Measurements from ENCODE around the gene SERPINB6.

SERPINB6 gene

GRCh38 chr6:2989332-2990247, 18.2 kb upstream of the SERPINB6 start:
- H3K27ac ChIP-seq, result peak overlapping the region; percentile 94
- TF ChIP-seq ZFX (IDR thresholded peaks at IDR 0.05), result no peak
- peak; percentile 57 for TF ChIP-seq CTCF (conservative IDR thresholded peaks at IDR 0.05)

GRCh38 chr6:2988426-2989331, 17.3 kb upstream of the SERPINB6 start:
- TF ChIP-seq CTCF (conservative IDR thresholded peaks at IDR 0.05) (peak; percentile 96), ZFX (IDR thresholded peaks at IDR 0.05) (no peak)

GRCh38 chr6:2988094-2988425, 16.7 kb upstream of the SERPINB6 start:
- TF ChIP-seq CTCF (conservative IDR thresholded peaks at IDR 0.05) (no peak), ZFX (IDR thresholded peaks at IDR 0.05) (no peak)
- peak overlapping the region; percentile 94 for H3K27ac ChIP-seq

More at GRCh38 chr6:2988426-2989331, 17.3 kb upstream of the SERPINB6 start:
- H3K27ac ChIP-seq, result peak overlapping the region; percentile 94

GRCh38 chr6:2986722-2987221, 15.4 kb upstream of the SERPINB6 start:
- peak overlapping the region; percentile 94 for H3K27ac ChIP-seq
- TF ChIP-seq CTCF (conservative IDR thresholded peaks at IDR 0.05), result no peak
- no peak for TF ChIP-seq ZFX (IDR thresholded peaks at IDR 0.05)

GRCh38 chr6:2984738-2985406, 13.5 kb upstream of the SERPINB6 start:
- TF ChIP-seq CTCF (conservative IDR thresholded peaks at IDR 0.05) (no peak), ZFX (IDR thresholded peaks at IDR 0.05) (no peak)
- no peak overlapping the region for H3K27ac ChIP-seq

- no peak overlapping the region for H3K27ac ChIP-seq
- TF ChIP-seq ZFX (IDR thresholded peaks at IDR 0.05) (no peak), CTCF (conservative IDR thresholded peaks at IDR 0.05) (no peak)
These were observed 11.2 kb upstream of the SERPINB6 start for GRCh38 chr6:2982426-2983117.
